Loucy (cell line): Measurements from ENCODE around the gene CYSTM1.

Experiments
- EZH2phosphoT487 ChIP-seq: fragments of 200-600 bp; IDR thresholded peaks from 2 replicates; pipeline ENCODE4 v1.6.1; 2018; ENCODE audit warnings: antibody characterized with exemption, mild to moderate bottlenecking, moderate library complexity, borderline replicate concordance
- TF ChIP-seq, protein P1 (sequence below): fragments of 200-600 bp; sonication (generic); conservative IDR thresholded peaks from 2 replicates; pipeline ENCODE4 v1.5.1; 2014; ENCODE audit warnings: mild to moderate bottlenecking, antibody characterized with exemption, low read length

DNA sequence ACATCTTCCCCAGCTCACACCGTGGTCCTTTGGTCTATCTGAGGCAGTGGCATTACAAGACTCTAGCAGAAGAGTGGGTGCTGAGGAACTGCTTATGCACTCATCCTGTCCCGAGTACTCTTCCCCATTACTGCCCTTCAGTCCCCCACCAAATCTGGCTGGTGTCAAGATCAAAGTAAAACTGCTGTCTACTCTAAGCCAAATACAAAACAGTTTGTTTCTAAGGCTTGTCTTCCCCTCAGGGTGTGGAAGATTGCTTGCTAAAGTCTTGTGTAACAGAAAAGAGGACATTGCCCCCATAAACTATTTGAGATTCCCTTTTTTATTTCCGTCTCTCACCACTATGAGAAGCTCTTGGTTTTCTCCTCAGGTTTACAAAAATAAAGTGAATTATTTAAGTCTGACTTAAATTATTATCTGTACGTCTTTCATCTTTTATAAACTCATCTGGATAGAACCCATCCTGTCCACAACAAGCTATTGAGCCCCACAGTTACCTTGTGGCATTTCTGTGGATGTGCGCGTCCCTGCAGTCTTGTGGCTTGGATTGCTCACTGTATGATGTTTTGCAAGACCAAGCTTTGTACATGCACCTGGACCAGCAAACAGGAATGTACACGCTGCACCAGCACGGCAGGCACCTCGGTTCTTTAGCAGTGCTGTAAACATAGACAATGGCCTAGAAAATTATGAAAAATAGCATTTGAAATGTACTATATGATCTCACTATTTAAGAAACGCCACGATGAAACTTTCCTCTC, 61.0 kb downstream of the CYSTM1 start:
- TF ChIP-seq EZH2phosphoT487 = no peak
- TF ChIP-seq, protein P1, sequence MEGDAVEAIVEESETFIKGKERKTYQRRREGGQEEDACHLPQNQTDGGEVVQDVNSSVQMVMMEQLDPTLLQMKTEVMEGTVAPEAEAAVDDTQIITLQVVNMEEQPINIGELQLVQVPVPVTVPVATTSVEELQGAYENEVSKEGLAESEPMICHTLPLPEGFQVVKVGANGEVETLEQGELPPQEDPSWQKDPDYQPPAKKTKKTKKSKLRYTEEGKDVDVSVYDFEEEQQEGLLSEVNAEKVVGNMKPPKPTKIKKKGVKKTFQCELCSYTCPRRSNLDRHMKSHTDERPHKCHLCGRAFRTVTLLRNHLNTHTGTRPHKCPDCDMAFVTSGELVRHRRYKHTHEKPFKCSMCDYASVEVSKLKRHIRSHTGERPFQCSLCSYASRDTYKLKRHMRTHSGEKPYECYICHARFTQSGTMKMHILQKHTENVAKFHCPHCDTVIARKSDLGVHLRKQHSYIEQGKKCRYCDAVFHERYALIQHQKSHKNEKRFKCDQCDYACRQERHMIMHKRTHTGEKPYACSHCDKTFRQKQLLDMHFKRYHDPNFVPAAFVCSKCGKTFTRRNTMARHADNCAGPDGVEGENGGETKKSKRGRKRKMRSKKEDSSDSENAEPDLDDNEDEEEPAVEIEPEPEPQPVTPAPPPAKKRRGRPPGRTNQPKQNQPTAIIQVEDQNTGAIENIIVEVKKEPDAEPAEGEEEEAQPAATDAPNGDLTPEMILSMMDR = no peak
